Anterior cingulate cortex (tissue), 58 donors: ENCODE data around the gene CKAP4.

Source experiments
- DNase-seq, 58 donors: peaks; one replicate each; lab custom pipeline; 2025; lab: John Stamatoyannopoulos, UW

The CKAP4 gene

GRCh38 chr12:106275458-106275857 is 27.6 kb upstream of the CKAP4 start:
- no peak for DNase-seq

GRCh38 chr12:106274575-106275121 is 26.8 kb upstream of the CKAP4 start:
- no peak for DNase-seq

GRCh38 chr12:106274012-106274411 is 26.2 kb upstream of the CKAP4 start:
- no peak for DNase-seq

- no peak for DNase-seq
Observed at GRCh38 chr12:106273491-106273890, 25.7 kb upstream of the CKAP4 start.

GRCh38 chr12:106271575-106272505 is 24.0 kb upstream of the CKAP4 start:
- DNase-seq, result no peak

GRCh38 chr12:106269150-106269771 is 21.4 kb upstream of the CKAP4 start:
- no peak for DNase-seq

GRCh38 chr12:106267535-106267934 is 19.7 kb upstream of the CKAP4 start:
- DNase-seq, result no peak

- DNase-seq, result no peak
Observed at GRCh38 chr12:106265116-106265515, 17.3 kb upstream of the CKAP4 start.

- no peak for DNase-seq
Observed at GRCh38 chr12:106258935-106259334, 11.1 kb upstream of the CKAP4 start.

GRCh38 chr12:106258226-106258625 is 10.4 kb upstream of the CKAP4 start:
- DNase-seq, result no peak

- DNase-seq, result no peak
Observed at GRCh38 chr12:106256524-106256923, 8.7 kb upstream of the CKAP4 start.

GRCh38 chr12:106255952-106256351 is 8.1 kb upstream of the CKAP4 start:
- DNase-seq, result no peak

- no peak for DNase-seq
Observed at GRCh38 chr12:106255493-106255892, 7.7 kb upstream of the CKAP4 start.

GRCh38 chr12:106254724-106255123 is 6.9 kb upstream of the CKAP4 start:
- DNase-seq, result no peak

- no peak for DNase-seq
Observed at GRCh38 chr12:106251631-106252455, 4.0 kb upstream of the CKAP4 start.

GRCh38 chr12:106249411-106250135 is 1.8 kb upstream of the CKAP4 start:
- no peak for DNase-seq

GRCh38 chr12:106248846-106249371 is 1.1 kb upstream of the CKAP4 start:
- DNase-seq, result peak in 6 of 58 donors; percentile 8 to 44 (median 31)

GRCh38 chr12:106248312-106248845 is 559 bp upstream of the CKAP4 start:
- DNase-seq, result peak in 36 of 58 donors; percentile 8 to 65 (median 38)
